ENCODE results near the gene NEU1.
A peak's percentile ranks its signal among the peaks of the same experiment; 100 is the strongest.
"Not testable (repeated sequence)": the region's sequence is repeated elsewhere in the genome, so short reads cannot be mapped to it uniquely, and the experiment has no call there.

Gene NEU1

GRCh38 chr6:31814677-31815024 lies 48.0 kb downstream of the NEU1 start:
- peak; percentile 89 for DNase-seq (ENCODE audit: low read depth)
- H3K4me3 ChIP-seq (ENCODE audit: low read depth, low read length): peak overlapping the region; percentile 90

GRCh38 chr6:31813465-31813849 lies 49.2 kb downstream of the NEU1 start:
- TF ChIP-seq CTCF (IDR thresholded peaks at IDR 0.05; ENCODE audit: insufficient read depth, low read depth, low read length, missing control alignments): no peak
- no peak for DNase-seq (ENCODE audit: low read depth)
- peak overlapping the region; percentile 90 for H3K4me3 ChIP-seq (ENCODE audit: low read depth, low read length)

More at GRCh38 chr6:31814677-31815024, 48.0 kb downstream of the NEU1 start:
- TF ChIP-seq CTCF (IDR thresholded peaks at IDR 0.05; ENCODE audit: insufficient read depth, low read depth, low read length, missing control alignments): no peak

- DNase-seq (ENCODE audit: low read depth): no peak
- H3K4me3 ChIP-seq (ENCODE audit: low read depth, low read length): no peak overlapping the region
- TF ChIP-seq CTCF (IDR thresholded peaks at IDR 0.05; ENCODE audit: insufficient read depth, low read depth, low read length, missing control alignments): no peak
Observed at GRCh38 chr6:31811645-31812044, 51.0 kb downstream of the NEU1 start.

GRCh38 chr6:31808599-31808998 lies 54.0 kb downstream of the NEU1 start:
- H3K4me3 ChIP-seq (ENCODE audit: low read depth, low read length): not testable (repeated sequence)

More at GRCh38 chr6:31808599-31808998, 54.0 kb downstream of the NEU1 start:
- DNase-seq (ENCODE audit: low read depth): not testable (repeated sequence)

Data from GM12865 (cell line).